AG09319 (cell line): ENCODE data around the gene ST7.

Experiments
- DNase-seq: peaks from one replicate; pipeline ENCODE4 v3.0.0-alpha.2; 2010; ENCODE audit warnings: low read depth; ENCODE audit errors: extremely low read depth
- CTCF ChIP-seq: IDR thresholded peaks from 2 replicates; pipeline ENCODE4 v1.5.1; 2011; ENCODE audit warnings: low read depth, mild to moderate bottlenecking, inconsistent platforms, low read length, moderate library complexity

The ST7 gene

GRCh38 chr7:117126676-117127075 is 173.4 kb downstream of the ST7 start:
- DNase-seq = no peak
- no peak for TF ChIP-seq CTCF

- peak; percentile 22 for DNase-seq
- TF ChIP-seq CTCF = peak; percentile 65
Observed at GRCh38 chr7:117127585-117128168, 174.4 kb downstream of the ST7 start.

GRCh38 chr7:117129521-117129955 is 176.2 kb downstream of the ST7 start:
- no peak for TF ChIP-seq CTCF

GRCh38 chr7:117130262-117130661 is 177.0 kb downstream of the ST7 start:
- no peak for TF ChIP-seq CTCF

More at GRCh38 chr7:117129521-117129955, 176.2 kb downstream of the ST7 start:
- DNase-seq = no peak

GRCh38 chr7:117132321-117133120 is 179.2 kb downstream of the ST7 start:
- TF ChIP-seq CTCF = no peak
- peak; percentile 73 for DNase-seq

More at GRCh38 chr7:117130262-117130661, 177.0 kb downstream of the ST7 start:
- no peak for DNase-seq

- no peak for DNase-seq
Observed at GRCh38 chr7:117133125-117133524, 179.8 kb downstream of the ST7 start.

More at GRCh38 chr7:117133125-117133524, 179.8 kb downstream of the ST7 start:
- TF ChIP-seq CTCF = no peak
